DMS 273 (cell line): ENCODE measurements around the gene AHNAK2.

Experiments used
- DNase-seq: peaks from one replicate; lab custom pipeline; 2025; ENCODE audit not compliant: unreplicated experiment; lab: John Stamatoyannopoulos, UW

AHNAK2 gene

DNA sequence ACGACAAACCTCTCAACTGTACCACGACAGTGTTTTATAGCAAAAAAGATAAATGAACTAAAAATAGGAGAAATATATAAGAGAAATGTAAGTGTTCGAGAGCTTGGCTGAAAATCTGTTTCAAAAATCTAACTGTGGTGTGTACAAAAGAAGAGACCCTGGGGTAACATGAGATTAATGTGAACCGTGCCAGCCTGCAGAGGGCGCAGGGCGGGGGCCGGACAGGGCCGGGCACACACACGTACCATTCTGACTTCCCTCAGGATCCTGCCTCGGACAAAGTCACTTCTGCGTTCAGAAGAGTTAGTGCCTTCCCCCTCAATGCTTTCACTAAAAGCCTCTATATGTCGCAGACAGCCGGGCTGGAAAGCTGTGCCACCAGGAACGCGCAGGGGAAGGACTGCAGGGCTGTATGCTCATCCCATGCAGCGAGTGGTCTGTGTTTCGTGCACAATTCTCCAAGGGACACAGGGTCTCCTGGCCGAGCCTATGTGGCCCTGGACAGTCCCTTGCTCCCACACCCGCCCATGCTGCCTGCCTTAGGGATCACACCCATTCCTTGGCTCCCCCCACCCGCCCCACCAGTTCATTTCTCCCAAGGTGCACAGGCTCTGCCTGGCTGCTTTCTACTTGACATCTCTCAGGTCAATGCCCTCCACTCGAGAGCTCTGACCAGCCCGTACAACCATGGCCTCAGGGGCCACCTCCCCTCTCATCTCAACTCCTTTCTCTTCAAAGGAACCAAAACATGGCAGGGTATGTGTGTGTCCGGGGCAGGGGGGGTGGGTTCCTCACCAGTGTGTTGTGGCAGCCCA lies 34.2 kb upstream of the AHNAK2 start:
- DNase-seq = peak; percentile 36

GRCh38 chr14:105011312-105011990 lies 33.3 kb upstream of the AHNAK2 start:
- no peak for DNase-seq

DNA sequence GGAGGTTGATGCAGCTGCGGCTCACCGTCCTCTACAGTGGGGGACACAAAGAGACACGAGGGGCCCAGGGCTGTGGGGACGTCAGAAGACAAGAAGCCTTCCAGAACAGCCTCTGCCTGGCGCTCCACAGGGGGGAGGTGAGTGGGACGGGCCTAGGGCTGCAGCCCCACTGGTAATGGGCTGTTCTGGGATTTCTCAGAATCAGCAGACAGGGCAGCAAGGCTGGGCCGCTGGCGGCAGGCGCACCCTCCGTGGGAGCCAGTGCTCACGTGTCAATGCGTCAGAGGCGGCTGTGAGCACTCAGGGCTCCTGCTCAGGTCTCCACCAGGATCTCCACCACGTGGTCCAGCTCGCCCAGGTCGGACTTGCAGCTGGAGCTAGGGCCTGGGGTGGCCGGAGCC lies 32.7 kb upstream of the AHNAK2 start:
- DNase-seq = no peak

- no peak for DNase-seq
These were observed 31.9 kb upstream of the AHNAK2 start for GRCh38 chr14:105010106-105010505.

GRCh38 chr14:105007593-105008264 lies 29.6 kb upstream of the AHNAK2 start:
- DNase-seq = no peak

GRCh38 chr14:105006831-105007592 lies 28.8 kb upstream of the AHNAK2 start:
- no peak for DNase-seq

- DNase-seq = no peak
These were observed 28.0 kb upstream of the AHNAK2 start for GRCh38 chr14:105005929-105006830.

GRCh38 chr14:105005329-105005928 lies 27.3 kb upstream of the AHNAK2 start:
- no peak for DNase-seq

GRCh38 chr14:104999361-104999760 lies 21.2 kb upstream of the AHNAK2 start:
- DNase-seq = peak; percentile 93

GRCh38 chr14:104998801-104999200 lies 20.6 kb upstream of the AHNAK2 start:
- DNase-seq = peak; percentile 43

- DNase-seq = no peak
These were observed 18.3 kb upstream of the AHNAK2 start for GRCh38 chr14:104996483-104996882.

GRCh38 chr14:104996032-104996431 lies 17.9 kb upstream of the AHNAK2 start:
- DNase-seq = no peak

- no peak for DNase-seq
These were observed 16.8 kb upstream of the AHNAK2 start for GRCh38 chr14:104994978-104995377.

GRCh38 chr14:104993808-104994591 lies 15.8 kb upstream of the AHNAK2 start:
- no peak for DNase-seq

- no peak for DNase-seq
These were observed 15.1 kb upstream of the AHNAK2 start for GRCh38 chr14:104993306-104993705.

- no peak for DNase-seq
These were observed 14.3 kb upstream of the AHNAK2 start for GRCh38 chr14:104992501-104992900.

DNA sequence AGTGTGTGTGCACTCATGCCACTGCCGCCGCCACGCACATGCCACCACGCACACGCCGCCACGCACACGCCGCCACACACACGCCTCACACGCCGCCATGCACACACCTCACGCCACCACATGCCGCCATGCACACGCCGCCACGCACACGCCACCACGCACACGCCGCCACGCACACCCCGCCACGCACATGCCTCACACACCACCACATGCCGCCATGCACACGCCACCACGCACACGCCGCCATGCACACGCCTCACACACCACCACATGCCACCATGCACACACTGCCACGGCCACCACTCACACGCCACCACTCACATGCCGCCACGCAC lies 13.7 kb upstream of the AHNAK2 start:
- DNase-seq = no peak

GRCh38 chr14:104989951-104990303 lies 11.8 kb upstream of the AHNAK2 start:
- no peak for DNase-seq

- DNase-seq = no peak
These were observed 11.2 kb upstream of the AHNAK2 start for GRCh38 chr14:104989236-104989950.
